ENCODE measurements around the gene ZFAND3.

DNA sequence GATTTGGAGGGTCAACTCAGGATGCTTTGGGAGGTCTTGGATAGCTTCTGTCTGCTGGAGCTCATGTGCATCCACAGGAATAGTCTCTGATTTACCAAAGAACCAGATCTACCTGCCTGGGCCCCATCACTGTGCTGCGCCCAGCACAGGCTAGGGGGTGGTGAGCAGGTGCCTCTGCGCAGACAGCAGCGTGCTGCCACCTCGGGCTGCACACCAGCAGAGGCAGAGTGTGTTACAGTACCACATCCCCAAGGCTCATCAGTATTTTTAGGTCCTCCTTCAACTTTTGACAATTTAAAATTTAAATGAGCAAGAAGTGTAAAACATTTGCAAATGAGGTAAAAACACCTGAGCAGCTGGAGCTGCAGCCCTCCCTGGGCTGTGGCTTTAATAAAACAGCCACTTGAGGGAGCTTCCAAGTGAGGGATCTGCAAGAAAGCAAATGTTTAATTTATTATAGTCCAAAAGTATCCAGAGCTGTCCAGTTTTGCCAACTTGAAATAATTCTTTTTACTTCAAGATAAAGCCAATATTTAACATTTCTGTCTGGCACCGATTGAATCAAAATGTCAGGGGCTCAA, 324.9 kb downstream of the ZFAND3 start:
- no peak for TF ChIP-seq EZH2 (IDR thresholded peaks at IDR 0.05; ENCODE audit: borderline replicate concordance, low read depth, low read length, poor library complexity, severe bottlenecking)
- TF ChIP-seq, protein P1, sequence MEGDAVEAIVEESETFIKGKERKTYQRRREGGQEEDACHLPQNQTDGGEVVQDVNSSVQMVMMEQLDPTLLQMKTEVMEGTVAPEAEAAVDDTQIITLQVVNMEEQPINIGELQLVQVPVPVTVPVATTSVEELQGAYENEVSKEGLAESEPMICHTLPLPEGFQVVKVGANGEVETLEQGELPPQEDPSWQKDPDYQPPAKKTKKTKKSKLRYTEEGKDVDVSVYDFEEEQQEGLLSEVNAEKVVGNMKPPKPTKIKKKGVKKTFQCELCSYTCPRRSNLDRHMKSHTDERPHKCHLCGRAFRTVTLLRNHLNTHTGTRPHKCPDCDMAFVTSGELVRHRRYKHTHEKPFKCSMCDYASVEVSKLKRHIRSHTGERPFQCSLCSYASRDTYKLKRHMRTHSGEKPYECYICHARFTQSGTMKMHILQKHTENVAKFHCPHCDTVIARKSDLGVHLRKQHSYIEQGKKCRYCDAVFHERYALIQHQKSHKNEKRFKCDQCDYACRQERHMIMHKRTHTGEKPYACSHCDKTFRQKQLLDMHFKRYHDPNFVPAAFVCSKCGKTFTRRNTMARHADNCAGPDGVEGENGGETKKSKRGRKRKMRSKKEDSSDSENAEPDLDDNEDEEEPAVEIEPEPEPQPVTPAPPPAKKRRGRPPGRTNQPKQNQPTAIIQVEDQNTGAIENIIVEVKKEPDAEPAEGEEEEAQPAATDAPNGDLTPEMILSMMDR (conservative IDR thresholded peaks at IDR 0.05; ENCODE audit: low read depth, low read length), result no peak
